Measurements from ENCODE around the gene ANKHD1. TPM values are rescaled to one million over a fixed set of nuclear protein-coding genes. Genes with fewer than 3 reads are reported as not detected.

The ANKHD1 gene
- total and polyA plus RNA-seq, 2 of the 8 experiments (the other 6 are each of a cell fraction or from before 2014, with no cell fraction given): 69.9 to 108 TPM

DNA sequence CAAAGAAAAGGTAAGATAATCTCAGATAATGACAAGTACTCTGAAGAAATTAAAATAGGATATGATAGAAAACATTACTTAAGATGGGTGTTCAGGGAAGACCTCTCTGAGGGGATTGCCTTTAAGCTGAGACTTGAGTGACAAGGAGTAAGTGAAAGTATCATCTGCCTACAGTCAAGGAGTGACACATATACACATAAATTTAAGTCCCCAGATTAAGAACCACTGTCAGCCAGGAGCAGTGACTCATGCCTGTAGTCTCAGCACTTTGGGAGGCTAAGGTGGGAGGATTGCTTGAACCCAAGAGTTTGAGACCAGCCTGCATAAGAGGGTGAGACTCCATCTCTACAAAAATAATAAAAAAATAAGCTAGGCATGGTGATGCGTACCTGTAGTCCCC lies 19.7 kb upstream of the ANKHD1 start:
- no peaks in the 10 kb centered on the region for H3K27me3 ChIP-seq (replicated peaks in 1 of 4; ENCODE audit: control insufficient read depth in 3 of 4, extremely low read depth in 1 of 4, insufficient read depth in 3 of 4, low read length in 3 of 4)
- no peaks in the 10 kb centered on the region for H3K79me2 ChIP-seq (ENCODE audit: control insufficient read depth in 1 of 2, insufficient read depth in 2 of 2, low read length in 2 of 2)
- H3K9me3 ChIP-seq (ENCODE audit: insufficient read depth in 2 of 2, low read depth in 1 of 2, low read length in 1 of 2): no peaks in the 10 kb centered on the region
- DNase-seq (ENCODE audit: low read depth in 1 of 2, low spot score in 2 of 2): no peak
- WGBS, 2 experiments (ENCODE audit: extremely low coverage in 1 of 2, insufficient coverage in 1 of 2, insufficient read length in 1 of 2, insufficient replicate concordance in 2 of 2, low coverage in 1 of 2, low lambda C conversion rate in 2 of 2, missing lambda C conversion rate in 1 of 2): 94% methylated on average over 1 of the region's 1 CpG; no CpG with 5 or more reads in 1 of the 2 experiments
- no peaks in the 10 kb centered on the region for H3K23me2 ChIP-seq (ENCODE audit: low read depth, low read length)
- H3K79me1 ChIP-seq (ENCODE audit: low read depth, low read length): no peaks in the 10 kb centered on the region
- H4K20me1 ChIP-seq (replicated peaks in 1 of 2; ENCODE audit: control insufficient read depth in 1 of 2, insufficient read depth in 2 of 2, low read length in 2 of 2): no peaks in the 10 kb centered on the region
- H2BK12ac ChIP-seq (ENCODE audit: low read depth, low read length): no peak overlapping the region
- no peaks in the 10 kb centered on the region for H3K4me1 ChIP-seq (replicated peaks in 1 of 4; ENCODE audit: control insufficient read depth in 3 of 4, insufficient read depth in 4 of 4, low read length in 3 of 4)
- no peak overlapping the region for H4K8ac ChIP-seq (ENCODE audit: extremely low read depth, insufficient read depth, low read length)
- no peak overlapping the region for H4K5ac ChIP-seq (ENCODE audit: insufficient read length, low read depth, low read length)
- H3K4me2 ChIP-seq (ENCODE audit: insufficient read depth in 1 of 2, low read depth in 2 of 2, low read length in 2 of 2): no peak overlapping the region
- CTCF ChIA-PET (ENCODE audit: partially characterized antibody): interaction anchor here (0.7 to 1.9 kb wide), 4 partner anchors 9 to 59 kb away, joined by 3 to 12 read pairs (median 4); no protein-coding TSS in a partner anchor
- TF ChIP-seq RNF2 (IDR thresholded peaks at IDR 0.05; ENCODE audit: borderline replicate concordance, low read depth, low read length, missing control alignments, poor library complexity, severe bottlenecking) (no peak), ZNF274 (IDR thresholded peaks at IDR 0.05; ENCODE audit: borderline replicate concordance, extremely low read depth, low read length) (no peak), GTF2F1 (IDR thresholded peaks at IDR 0.05; ENCODE audit: borderline replicate concordance, low read depth, low read length) (no peak), FOSL1 (IDR thresholded peaks at IDR 0.05; ENCODE audit: insufficient read depth, low read depth, low read length) (no peak), SAP30 (IDR thresholded peaks at IDR 0.05; ENCODE audit: insufficient read depth, insufficient replicate concordance, low read length) (no peak), EP300 (IDR thresholded peaks at IDR 0.05; ENCODE audit: borderline replicate concordance in 1 of 2, low read depth in 2 of 2, low read length in 2 of 2) (no peak), TEAD4 (IDR thresholded peaks at IDR 0.05; ENCODE audit: low read depth, low read length) (no peak), JUND (IDR thresholded peaks at IDR 0.05; ENCODE audit: low read length) (no peak)
- TF ChIP-seq, protein P1, sequence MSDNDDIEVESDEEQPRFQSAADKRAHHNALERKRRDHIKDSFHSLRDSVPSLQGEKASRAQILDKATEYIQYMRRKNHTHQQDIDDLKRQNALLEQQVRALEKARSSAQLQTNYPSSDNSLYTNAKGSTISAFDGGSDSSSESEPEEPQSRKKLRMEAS (IDR thresholded peaks at IDR 0.05): no peak
- no peak overlapping the region for H3K56ac ChIP-seq (replicated peaks; ENCODE audit: insufficient read length, low read depth, low read length)
- no peak overlapping the region for H3K14ac ChIP-seq (ENCODE audit: insufficient read length)
- H2BK5ac ChIP-seq (ENCODE audit: low read depth, low read length): no peak overlapping the region
- H2BK15ac ChIP-seq (ENCODE audit: low read length): no peak overlapping the region
- H4K91ac ChIP-seq (replicated peaks; ENCODE audit: insufficient read length, low read length): no peak overlapping the region
- no peaks in the 10 kb centered on the region for H3K36me3 ChIP-seq (ENCODE audit: control insufficient read depth in 2 of 4, insufficient read depth in 4 of 4, low read length in 3 of 4)
- FAIRE-seq: no peak
- no peak overlapping the region for H2AK5ac ChIP-seq (ENCODE audit: low read depth, low read length)
- no peak overlapping the region for H3K4me3 ChIP-seq (ENCODE audit: extremely low read depth in 1 of 4, insufficient read depth in 2 of 4, low read depth in 3 of 4, low read length in 4 of 4)
- no peak overlapping the region for H3K4ac ChIP-seq (replicated peaks; ENCODE audit: insufficient read length, low read depth, low read length)
- H2BK20ac ChIP-seq (ENCODE audit: low read length): no peak overlapping the region
- no peak overlapping the region for H3K9ac ChIP-seq (replicated peaks in 1 of 4; ENCODE audit: extremely low read depth in 1 of 4, low read depth in 3 of 4, low read length in 3 of 4)
- no peak overlapping the region for H2AFZ ChIP-seq (ENCODE audit: low read length)
- H3K23ac ChIP-seq (ENCODE audit: insufficient read length): no peak overlapping the region
- H2BK120ac ChIP-seq (replicated peaks; ENCODE audit: low read depth, low read length): no peak overlapping the region
- POLR2A ChIA-PET (ENCODE audit: partially characterized antibody): no interaction called here
- no peak overlapping the region for H3K27ac ChIP-seq (ENCODE audit: low read depth, low read length)
- no peak overlapping the region for H3K18ac ChIP-seq (ENCODE audit: extremely low read depth, low read length)

Measured in H1 (cell line).